H1 (cell line): ENCODE measurements around the gene NPTN. TPM values are rescaled to one million over a fixed set of nuclear protein-coding genes. Genes with fewer than 3 reads are reported as not detected.

ENCODE experiments used
- CHD1 ChIP-seq: IDR thresholded peaks from 2 replicates; pipeline ENCODE4 v1.6.1; 2012; ENCODE audit warnings: low read depth, low read length, improper control_type of control experiment
- NRF1 ChIP-seq: IDR thresholded peaks from 2 replicates; pipeline ENCODE4 v1.6.1; 2011; ENCODE audit warnings: mild to moderate bottlenecking, low read depth, low read length, improper control_type of control experiment
- POLR2A ChIP-seq, 2 experiments: IDR thresholded peaks; 1 replicate in 1 of 2; 2 replicates in 1 of 2; pipeline ENCODE4 v1.6.1; 2011; ENCODE audit warnings: low read depth in 2 of 2, low read length in 2 of 2, mild to moderate bottlenecking in 2 of 2; ENCODE audit errors: control extremely low read depth in 1 of 2
- SAP30 ChIP-seq: fragments of 300-600 bp; sonication (generic); IDR thresholded peaks from 2 replicates; pipeline ENCODE4 v1.7.1; 2012; ENCODE audit warnings: low read length, moderate library complexity, mild to moderate bottlenecking, inconsistent platforms; ENCODE audit not compliant: insufficient read depth, insufficient replicate concordance
- SIRT6 ChIP-seq: IDR thresholded peaks from one replicate; pipeline ENCODE4 v1.7.1; 2012; ENCODE audit warnings: low read length, inconsistent platforms
- polyA plus RNA-seq, 7 experiments: library from polyadenylated mRNA; depleted of rRNA in 3 of 7; stranded (reverse) in 5 of 7; unstranded in 2 of 7; fragments of >200 nt in 5 of 7; fragments of 200-250 nt in 2 of 7; gene quantifications; 1 replicate in 5 of 7; 2 replicates in 1 of 7; 4 replicates in 1 of 7; pipeline versions ENCODE4 v1.2.1 to v1.2.3, GENCODE V29; 2011 to 2013; ENCODE audit warnings: missing spikeins in 2 of 7, mixed read lengths in 2 of 7
- total RNA-seq: library from RNA; stranded (reverse); fragmentation: NEBNext Ultra II Directional; extraction: Animal tissue kit (Norgen Biotek cat#: 25700); gene quantifications from 2 replicates; pipeline ENCODE4 v1.2.1, GENCODE V29; 2021
- TF ChIP-seq, protein P1 (sequence below): IDR thresholded peaks from 2 replicates; pipeline ENCODE4 v1.6.1; 2012; ENCODE audit warnings: low read length, inconsistent platforms
- TF ChIP-seq, protein P2 (sequence below): IDR thresholded peaks from 2 replicates; pipeline ENCODE4 v1.6.1; 2011; ENCODE audit warnings: low read depth, mild to moderate bottlenecking, low read length; ENCODE audit not compliant: insufficient read depth
- TF ChIP-seq, protein P3 (sequence below): fragments of 300-600 bp; sonication (generic); IDR thresholded peaks from 2 replicates; pipeline ENCODE4 v1.7.1; 2012; ENCODE audit warnings: low read length, moderate library complexity, mild to moderate bottlenecking, inconsistent platforms; ENCODE audit not compliant: insufficient replicate concordance

NPTN gene
- total and polyA plus RNA-seq, 2 of the 8 experiments (the other 6 are each of a cell fraction or from before 2014, with no cell fraction given), result 67.0 to 113 TPM

DNA sequence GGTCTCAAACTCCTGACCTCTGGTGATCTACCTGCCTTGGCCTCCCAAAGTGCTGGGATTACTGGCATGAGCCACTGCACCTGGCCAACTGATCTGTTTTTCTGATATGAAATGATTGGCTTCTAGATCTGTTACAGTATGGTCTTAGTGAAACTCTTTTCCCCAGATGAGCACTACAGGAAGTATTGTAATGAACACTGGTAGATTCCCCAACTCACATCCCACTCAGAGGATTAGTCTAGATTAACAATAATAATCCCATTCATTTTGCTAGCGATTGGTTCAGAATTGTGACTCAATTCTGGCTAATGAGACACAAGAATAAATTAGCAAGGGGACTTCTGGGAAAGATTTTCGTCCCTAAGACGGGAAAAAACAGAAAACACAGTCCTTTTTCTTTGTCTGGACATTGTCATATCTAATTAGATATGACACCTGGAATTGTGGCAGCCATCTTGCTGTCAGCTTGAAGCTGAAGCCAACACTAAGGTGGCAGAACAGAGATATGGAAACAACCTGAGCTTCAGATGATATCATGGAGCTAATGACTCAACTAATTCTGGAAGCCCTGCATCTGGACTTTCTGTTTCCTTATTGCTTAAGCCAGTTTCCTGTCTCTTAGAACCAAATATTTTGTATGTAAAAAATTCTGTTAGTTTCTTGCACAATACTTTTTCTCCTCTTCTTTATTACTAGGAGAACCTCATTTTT is 17.4 kb upstream of the NPTN start (continued):
- TF ChIP-seq, protein P1, sequence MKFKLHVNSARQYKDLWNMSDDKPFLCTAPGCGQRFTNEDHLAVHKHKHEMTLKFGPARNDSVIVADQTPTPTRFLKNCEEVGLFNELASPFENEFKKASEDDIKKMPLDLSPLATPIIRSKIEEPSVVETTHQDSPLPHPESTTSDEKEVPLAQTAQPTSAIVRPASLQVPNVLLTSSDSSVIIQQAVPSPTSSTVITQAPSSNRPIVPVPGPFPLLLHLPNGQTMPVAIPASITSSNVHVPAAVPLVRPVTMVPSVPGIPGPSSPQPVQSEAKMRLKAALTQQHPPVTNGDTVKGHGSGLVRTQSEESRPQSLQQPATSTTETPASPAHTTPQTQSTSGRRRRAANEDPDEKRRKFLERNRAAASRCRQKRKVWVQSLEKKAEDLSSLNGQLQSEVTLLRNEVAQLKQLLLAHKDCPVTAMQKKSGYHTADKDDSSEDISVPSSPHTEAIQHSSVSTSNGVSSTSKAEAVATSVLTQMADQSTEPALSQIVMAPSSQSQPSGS, result no peak
- TF ChIP-seq POLR2A (IDR thresholded peaks at IDR 0.05; ENCODE audit: control extremely low read depth in 1 of 2, low read depth in 2 of 2, low read length in 2 of 2) (no peak), SAP30 (no peak), CHD1 (no peak), SIRT6 (no peak), NRF1 (no peak)
- TF ChIP-seq, protein P2, sequence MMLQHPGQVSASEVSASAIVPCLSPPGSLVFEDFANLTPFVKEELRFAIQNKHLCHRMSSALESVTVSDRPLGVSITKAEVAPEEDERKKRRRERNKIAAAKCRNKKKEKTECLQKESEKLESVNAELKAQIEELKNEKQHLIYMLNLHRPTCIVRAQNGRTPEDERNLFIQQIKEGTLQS, result no peak
- TF ChIP-seq, protein P3, sequence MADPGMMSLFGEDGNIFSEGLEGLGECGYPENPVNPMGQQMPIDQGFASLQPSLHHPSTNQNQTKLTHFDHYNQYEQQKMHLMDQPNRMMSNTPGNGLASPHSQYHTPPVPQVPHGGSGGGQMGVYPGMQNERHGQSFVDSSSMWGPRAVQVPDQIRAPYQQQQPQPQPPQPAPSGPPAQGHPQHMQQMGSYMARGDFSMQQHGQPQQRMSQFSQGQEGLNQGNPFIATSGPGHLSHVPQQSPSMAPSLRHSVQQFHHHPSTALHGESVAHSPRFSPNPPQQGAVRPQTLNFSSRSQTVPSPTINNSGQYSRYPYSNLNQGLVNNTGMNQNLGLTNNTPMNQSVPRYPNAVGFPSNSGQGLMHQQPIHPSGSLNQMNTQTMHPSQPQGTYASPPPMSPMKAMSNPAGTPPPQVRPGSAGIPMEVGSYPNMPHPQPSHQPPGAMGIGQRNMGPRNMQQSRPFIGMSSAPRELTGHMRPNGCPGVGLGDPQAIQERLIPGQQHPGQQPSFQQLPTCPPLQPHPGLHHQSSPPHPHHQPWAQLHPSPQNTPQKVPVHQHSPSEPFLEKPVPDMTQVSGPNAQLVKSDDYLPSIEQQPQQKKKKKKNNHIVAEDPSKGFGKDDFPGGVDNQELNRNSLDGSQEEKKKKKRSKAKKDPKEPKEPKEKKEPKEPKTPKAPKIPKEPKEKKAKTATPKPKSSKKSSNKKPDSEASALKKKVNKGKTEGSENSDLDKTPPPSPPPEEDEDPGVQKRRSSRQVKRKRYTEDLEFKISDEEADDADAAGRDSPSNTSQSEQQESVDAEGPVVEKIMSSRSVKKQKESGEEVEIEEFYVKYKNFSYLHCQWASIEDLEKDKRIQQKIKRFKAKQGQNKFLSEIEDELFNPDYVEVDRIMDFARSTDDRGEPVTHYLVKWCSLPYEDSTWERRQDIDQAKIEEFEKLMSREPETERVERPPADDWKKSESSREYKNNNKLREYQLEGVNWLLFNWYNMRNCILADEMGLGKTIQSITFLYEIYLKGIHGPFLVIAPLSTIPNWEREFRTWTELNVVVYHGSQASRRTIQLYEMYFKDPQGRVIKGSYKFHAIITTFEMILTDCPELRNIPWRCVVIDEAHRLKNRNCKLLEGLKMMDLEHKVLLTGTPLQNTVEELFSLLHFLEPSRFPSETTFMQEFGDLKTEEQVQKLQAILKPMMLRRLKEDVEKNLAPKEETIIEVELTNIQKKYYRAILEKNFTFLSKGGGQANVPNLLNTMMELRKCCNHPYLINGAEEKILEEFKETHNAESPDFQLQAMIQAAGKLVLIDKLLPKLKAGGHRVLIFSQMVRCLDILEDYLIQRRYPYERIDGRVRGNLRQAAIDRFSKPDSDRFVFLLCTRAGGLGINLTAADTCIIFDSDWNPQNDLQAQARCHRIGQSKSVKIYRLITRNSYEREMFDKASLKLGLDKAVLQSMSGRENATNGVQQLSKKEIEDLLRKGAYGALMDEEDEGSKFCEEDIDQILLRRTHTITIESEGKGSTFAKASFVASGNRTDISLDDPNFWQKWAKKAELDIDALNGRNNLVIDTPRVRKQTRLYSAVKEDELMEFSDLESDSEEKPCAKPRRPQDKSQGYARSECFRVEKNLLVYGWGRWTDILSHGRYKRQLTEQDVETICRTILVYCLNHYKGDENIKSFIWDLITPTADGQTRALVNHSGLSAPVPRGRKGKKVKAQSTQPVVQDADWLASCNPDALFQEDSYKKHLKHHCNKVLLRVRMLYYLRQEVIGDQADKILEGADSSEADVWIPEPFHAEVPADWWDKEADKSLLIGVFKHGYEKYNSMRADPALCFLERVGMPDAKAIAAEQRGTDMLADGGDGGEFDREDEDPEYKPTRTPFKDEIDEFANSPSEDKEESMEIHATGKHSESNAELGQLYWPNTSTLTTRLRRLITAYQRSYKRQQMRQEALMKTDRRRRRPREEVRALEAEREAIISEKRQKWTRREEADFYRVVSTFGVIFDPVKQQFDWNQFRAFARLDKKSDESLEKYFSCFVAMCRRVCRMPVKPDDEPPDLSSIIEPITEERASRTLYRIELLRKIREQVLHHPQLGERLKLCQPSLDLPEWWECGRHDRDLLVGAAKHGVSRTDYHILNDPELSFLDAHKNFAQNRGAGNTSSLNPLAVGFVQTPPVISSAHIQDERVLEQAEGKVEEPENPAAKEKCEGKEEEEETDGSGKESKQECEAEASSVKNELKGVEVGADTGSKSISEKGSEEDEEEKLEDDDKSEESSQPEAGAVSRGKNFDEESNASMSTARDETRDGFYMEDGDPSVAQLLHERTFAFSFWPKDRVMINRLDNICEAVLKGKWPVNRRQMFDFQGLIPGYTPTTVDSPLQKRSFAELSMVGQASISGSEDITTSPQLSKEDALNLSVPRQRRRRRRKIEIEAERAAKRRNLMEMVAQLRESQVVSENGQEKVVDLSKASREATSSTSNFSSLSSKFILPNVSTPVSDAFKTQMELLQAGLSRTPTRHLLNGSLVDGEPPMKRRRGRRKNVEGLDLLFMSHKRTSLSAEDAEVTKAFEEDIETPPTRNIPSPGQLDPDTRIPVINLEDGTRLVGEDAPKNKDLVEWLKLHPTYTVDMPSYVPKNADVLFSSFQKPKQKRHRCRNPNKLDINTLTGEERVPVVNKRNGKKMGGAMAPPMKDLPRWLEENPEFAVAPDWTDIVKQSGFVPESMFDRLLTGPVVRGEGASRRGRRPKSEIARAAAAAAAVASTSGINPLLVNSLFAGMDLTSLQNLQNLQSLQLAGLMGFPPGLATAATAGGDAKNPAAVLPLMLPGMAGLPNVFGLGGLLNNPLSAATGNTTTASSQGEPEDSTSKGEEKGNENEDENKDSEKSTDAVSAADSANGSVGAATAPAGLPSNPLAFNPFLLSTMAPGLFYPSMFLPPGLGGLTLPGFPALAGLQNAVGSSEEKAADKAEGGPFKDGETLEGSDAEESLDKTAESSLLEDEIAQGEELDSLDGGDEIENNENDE, result no peak
